HEK293 (cell line): Measurements from ENCODE around the gene SPRY1.

Experiments
- CTCF ChIA-PET: fragments of 350-600 bp; formaldehyde crosslinking; extraction: SDS; loops from one replicate; lab custom pipeline; 2021; ENCODE audit warnings: antibody characterized with exemption; lab: Yijun Ruan, JAX
- POLR2A ChIA-PET: fragments of 300-600 bp; formaldehyde crosslinking; extraction: SDS; loops from one replicate; lab custom pipeline; 2020; ENCODE audit warnings: antibody characterized with exemption, inconsistent platforms; lab: Yijun Ruan, JAX
- H3K27ac ChIP-seq: fragments of 200-500 bp; sonication (Bioruptor generic); 2 replicates; pipeline ENCODE4 v1.5.1; 2014; ENCODE audit warnings: low read depth, low read length, control low read depth, inconsistent platforms; ENCODE audit errors: extremely low read depth
- H3K36me3 ChIP-seq, 2 experiments: fragments of 200-500 bp in 1 of 2; sonication (Bioruptor generic) in 1 of 2; 1 replicate in 1 of 2; 2 replicates in 1 of 2; pipeline ENCODE4 v1.5.1; 2014 to 2017; ENCODE audit warnings: inconsistent platforms in 2 of 2, low read length in 2 of 2; ENCODE audit not compliant: control insufficient read depth in 2 of 2, insufficient read depth in 1 of 2
- H3K4me1 ChIP-seq: fragments of 200-500 bp; sonication (Bioruptor generic); 2 replicates; pipeline ENCODE4 v1.5.1; 2014; ENCODE audit warnings: mild to moderate bottlenecking, low read length, inconsistent platforms; ENCODE audit not compliant: control insufficient read depth, insufficient read depth
- H3K4me3 ChIP-seq: 2 replicates; pipeline ENCODE4 v1.5.1; 2011; ENCODE audit warnings: low read depth, mild to moderate bottlenecking, control low read depth, low read length, moderate library complexity
- H3K9me3 ChIP-seq: fragments of 200-500 bp; sonication (Bioruptor generic); 2 replicates; pipeline ENCODE4 v1.5.1; 2014; ENCODE audit warnings: low read depth, low read length, inconsistent platforms; ENCODE audit not compliant: control insufficient read depth, insufficient read depth
- ZFP3 ChIP-seq: fragments of 450-650 bp; formaldehyde crosslinking; IDR thresholded peaks from 2 replicates; pipeline ENCODE4 v1.5.1; 2016; ENCODE audit warnings: low read depth, missing biosample characterization, missing genetic modification characterization
- ZFP37 ChIP-seq: fragments of 450-650 bp; formaldehyde crosslinking; IDR thresholded peaks from 2 replicates; pipeline ENCODE4 v1.5.1; 2016; ENCODE audit warnings: missing biosample characterization, missing genetic modification characterization
- ZIC2 ChIP-seq: fragments of 450-650 bp; formaldehyde crosslinking; IDR thresholded peaks from 2 replicates; pipeline ENCODE4 v1.5.1; 2016; ENCODE audit warnings: missing biosample characterization, missing genetic modification characterization
- ZNF2 ChIP-seq: fragments of 450-650 bp; formaldehyde crosslinking; IDR thresholded peaks from 2 replicates; pipeline ENCODE4 v1.5.1; 2016; ENCODE audit warnings: missing biosample characterization, missing genetic modification characterization
- ZNF324 ChIP-seq: fragments of 450-650 bp; formaldehyde crosslinking; IDR thresholded peaks from 2 replicates; pipeline ENCODE4 v1.5.1; 2016; ENCODE audit warnings: missing biosample characterization, missing genetic modification characterization
- ZNF341 ChIP-seq: fragments of 450-650 bp; formaldehyde crosslinking; IDR thresholded peaks from 2 replicates; pipeline ENCODE4; 2016; ENCODE audit warnings: low read depth, missing biosample characterization, missing genetic modification characterization
- ZNF394 ChIP-seq: fragments of 450-650 bp; formaldehyde crosslinking; IDR thresholded peaks from 2 replicates; pipeline ENCODE4 v1.5.1; 2016; ENCODE audit warnings: missing biosample characterization, missing genetic modification characterization, mild to moderate bottlenecking, moderate library complexity, borderline replicate concordance
- ZNF433 ChIP-seq: fragments of 450-650 bp; formaldehyde crosslinking; IDR thresholded peaks from 2 replicates; pipeline ENCODE4 v1.5.1; 2016; ENCODE audit warnings: missing biosample characterization, missing genetic modification characterization, low read depth
- ZNF501 ChIP-seq: fragments of 450-650 bp; formaldehyde crosslinking; IDR thresholded peaks from 2 replicates; pipeline ENCODE4 v1.5.1; 2016; ENCODE audit warnings: missing biosample characterization, missing genetic modification characterization
- ZNF571 ChIP-seq: fragments of 450-650 bp; formaldehyde crosslinking; IDR thresholded peaks from 2 replicates; pipeline ENCODE4 v1.5.0; 2017; ENCODE audit warnings: missing biosample characterization, missing genetic modification characterization
- ZNF600 ChIP-seq: fragments of 450-650 bp; formaldehyde crosslinking; IDR thresholded peaks from 2 replicates; pipeline ENCODE4 v1.5.1; 2016; ENCODE audit warnings: missing biosample characterization, missing genetic modification characterization
- ZNF621 ChIP-seq: fragments of 450-650 bp; formaldehyde crosslinking; IDR thresholded peaks from 2 replicates; pipeline ENCODE4 v1.5.1; 2017; ENCODE audit warnings: missing biosample characterization, missing genetic modification characterization
- ZNF658 ChIP-seq: fragments of 450-650 bp; formaldehyde crosslinking; IDR thresholded peaks from 2 replicates; pipeline ENCODE4; 2016; ENCODE audit warnings: missing biosample characterization, missing genetic modification characterization
- ZNF670 ChIP-seq: fragments of 450-650 bp; formaldehyde crosslinking; IDR thresholded peaks from 2 replicates; pipeline ENCODE4 v1.5.1; 2016; ENCODE audit warnings: missing biosample characterization, missing genetic modification characterization, low read depth
- ZNF76 ChIP-seq: fragments of 450-650 bp; formaldehyde crosslinking; IDR thresholded peaks from 2 replicates; pipeline ENCODE4; 2016; ENCODE audit warnings: low read depth, missing biosample characterization, missing genetic modification characterization, borderline replicate concordance
- ZNF777 ChIP-seq: fragments of 450-650 bp; formaldehyde crosslinking; IDR thresholded peaks from 2 replicates; pipeline ENCODE4 v1.5.1; 2017; ENCODE audit warnings: missing biosample characterization, missing genetic modification characterization, borderline replicate concordance
- TF ChIP-seq, protein P1 (sequence below): fragments of 450-650 bp; formaldehyde crosslinking; IDR thresholded peaks from 2 replicates; pipeline ENCODE4 v1.5.1; 2017; ENCODE audit warnings: missing biosample characterization, missing genetic modification characterization
- TF ChIP-seq, protein P2 (sequence below): fragments of 450-650 bp; formaldehyde crosslinking; IDR thresholded peaks from 2 replicates; pipeline ENCODE4 v1.5.1; 2016; ENCODE audit warnings: missing biosample characterization, missing genetic modification characterization
- TF ChIP-seq, protein P3 (sequence below): fragments of 450-650 bp; formaldehyde crosslinking; IDR thresholded peaks from 2 replicates; pipeline ENCODE4 v1.5.1; 2016; ENCODE audit warnings: missing biosample characterization, missing genetic modification characterization

The SPRY1 gene

DNA sequence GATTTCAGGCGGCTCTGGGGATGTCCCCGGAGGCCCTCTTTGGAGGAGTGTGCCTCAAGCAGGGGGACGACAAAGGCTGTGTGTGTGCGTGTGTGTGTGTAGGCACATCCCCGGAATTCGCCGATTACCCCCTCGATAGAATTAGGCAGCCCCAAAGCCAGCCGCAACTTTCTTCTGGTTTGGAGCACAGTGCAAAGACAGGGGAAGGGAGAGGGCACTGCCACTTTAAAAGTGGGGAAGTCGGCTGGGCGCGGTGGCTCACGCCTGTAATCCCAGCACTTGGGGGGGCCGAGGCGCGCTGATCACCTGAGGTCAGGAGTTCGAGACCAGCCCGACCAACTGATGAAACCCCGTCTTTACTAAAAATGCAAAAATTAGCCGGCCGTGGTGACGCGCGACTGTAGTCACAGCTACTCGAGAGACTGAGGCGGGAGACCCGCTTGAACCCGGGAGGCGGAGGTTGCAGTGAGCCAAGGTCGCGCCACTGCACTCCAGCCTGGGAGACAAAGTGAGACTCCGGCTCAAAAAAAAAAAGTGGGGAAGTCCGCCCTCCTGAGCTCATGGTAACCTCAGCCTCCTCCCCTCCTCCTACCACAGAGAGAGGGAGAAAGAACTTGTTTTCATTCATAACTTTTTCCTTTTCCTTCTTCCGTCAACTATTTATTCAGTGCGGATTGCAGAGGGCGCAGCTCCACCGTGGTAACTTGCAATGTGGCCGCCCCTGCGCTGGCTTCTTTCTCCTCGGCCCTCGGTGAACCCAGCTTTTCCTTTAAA is 2.4 kb downstream of the SPRY1 start (continued):
- TF ChIP-seq ZNF777 (tag by site-specific recombination) (no peak), ZIC2 (tag by site-specific recombination) (peak; percentile 16; the same call in 1 of the 2 replicates), ZNF621 (tag by site-specific recombination) (no peak), ZNF658 (tag by site-specific recombination) (no peak), ZNF341 (tag by site-specific recombination) (peak; percentile 41; the same call in 1 of the 2 replicates)
- TF ChIP-seq, protein P1, sequence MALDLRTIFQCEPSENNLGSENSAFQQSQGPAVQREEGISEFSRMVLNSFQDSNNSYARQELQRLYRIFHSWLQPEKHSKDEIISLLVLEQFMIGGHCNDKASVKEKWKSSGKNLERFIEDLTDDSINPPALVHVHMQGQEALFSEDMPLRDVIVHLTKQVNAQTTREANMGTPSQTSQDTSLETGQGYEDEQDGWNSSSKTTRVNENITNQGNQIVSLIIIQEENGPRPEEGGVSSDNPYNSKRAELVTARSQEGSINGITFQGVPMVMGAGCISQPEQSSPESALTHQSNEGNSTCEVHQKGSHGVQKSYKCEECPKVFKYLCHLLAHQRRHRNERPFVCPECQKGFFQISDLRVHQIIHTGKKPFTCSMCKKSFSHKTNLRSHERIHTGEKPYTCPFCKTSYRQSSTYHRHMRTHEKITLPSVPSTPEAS (tag by site-specific recombination): peak; percentile 67
- TF ChIP-seq, all 188 proteins: peak for 42

DNA sequence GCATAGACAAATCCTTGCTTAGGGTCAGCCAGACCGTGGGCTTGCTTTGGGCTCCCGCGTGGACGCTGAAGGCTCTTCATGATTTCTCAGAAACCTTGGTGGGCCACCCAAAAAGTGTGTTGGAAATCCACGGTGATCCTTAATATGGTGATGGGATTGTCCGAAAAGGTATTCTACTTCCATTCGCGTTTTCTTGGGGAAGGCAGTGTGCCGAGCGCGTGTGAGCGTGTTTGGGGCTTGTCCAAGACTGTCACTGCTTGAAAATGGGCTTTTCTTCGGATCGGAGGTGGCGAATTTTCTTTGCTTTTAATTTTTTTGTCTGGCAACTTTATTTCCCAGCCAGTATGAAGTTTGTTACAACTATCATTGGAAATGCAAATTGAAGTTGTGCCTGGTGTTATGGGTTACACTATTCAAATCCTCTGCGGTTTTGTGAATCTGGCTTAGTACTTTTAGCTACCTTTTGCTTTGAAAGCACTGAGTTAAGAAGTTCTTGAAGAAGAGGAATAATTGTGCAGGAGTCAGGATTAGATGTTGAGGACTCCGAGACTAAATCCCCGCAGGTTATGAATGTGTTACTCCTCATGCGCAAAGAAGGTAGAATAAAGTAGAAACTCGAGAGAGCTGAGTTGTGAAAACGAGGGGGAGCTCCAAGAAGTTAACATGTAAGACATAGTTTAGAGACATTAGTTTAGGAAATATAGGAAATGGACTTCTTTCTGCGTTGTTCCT is 3.2 kb downstream of the SPRY1 start:
- no peaks in the 10 kb centered on the region; the same call in 1 of the 2 replicates for H3K4me1 ChIP-seq

More for the DNA sequence above, 3.2 kb downstream of the SPRY1 start:
- TF ChIP-seq ZNF394 (tag by site-specific recombination) (no peak), ZNF2 (no peak), ZNF571 (no peak), ZNF433 (tag by site-specific recombination) (no peak), ZNF76 (tag by site-specific recombination) (no peak), ZNF621 (tag by site-specific recombination) (no peak), ZNF324 (no peak), ZNF670 (tag by site-specific recombination) (no peak), ZFP37 (no peak), ZNF501 (tag by site-specific recombination) (no peak), ZNF600 (no peak), ZFP3 (tag by site-specific recombination) (no peak), ZNF341 (tag by site-specific recombination) (no peak)
- TF ChIP-seq, protein P2, sequence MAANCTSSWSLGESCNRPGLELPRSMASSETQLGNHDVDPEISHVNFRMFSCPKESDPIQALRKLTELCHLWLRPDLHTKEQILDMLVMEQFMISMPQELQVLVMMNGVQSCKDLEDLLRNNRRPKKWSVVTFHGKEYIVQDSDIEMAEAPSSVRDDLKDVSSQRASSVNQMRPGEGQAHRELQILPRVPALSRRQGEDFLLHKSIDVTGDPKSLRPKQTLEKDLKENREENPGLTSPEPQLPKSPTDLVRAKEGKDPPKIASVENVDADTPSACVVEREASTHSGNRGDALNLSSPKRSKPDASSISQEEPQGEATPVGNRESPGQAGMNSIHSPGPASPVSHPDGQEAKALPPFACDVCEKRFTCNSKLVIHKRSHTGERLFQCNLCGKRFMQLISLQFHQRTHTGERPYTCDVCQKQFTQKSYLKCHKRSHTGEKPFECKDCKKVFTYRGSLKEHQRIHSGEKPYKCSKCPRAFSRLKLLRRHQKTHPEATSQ: no peak
- TF ChIP-seq, protein P3, sequence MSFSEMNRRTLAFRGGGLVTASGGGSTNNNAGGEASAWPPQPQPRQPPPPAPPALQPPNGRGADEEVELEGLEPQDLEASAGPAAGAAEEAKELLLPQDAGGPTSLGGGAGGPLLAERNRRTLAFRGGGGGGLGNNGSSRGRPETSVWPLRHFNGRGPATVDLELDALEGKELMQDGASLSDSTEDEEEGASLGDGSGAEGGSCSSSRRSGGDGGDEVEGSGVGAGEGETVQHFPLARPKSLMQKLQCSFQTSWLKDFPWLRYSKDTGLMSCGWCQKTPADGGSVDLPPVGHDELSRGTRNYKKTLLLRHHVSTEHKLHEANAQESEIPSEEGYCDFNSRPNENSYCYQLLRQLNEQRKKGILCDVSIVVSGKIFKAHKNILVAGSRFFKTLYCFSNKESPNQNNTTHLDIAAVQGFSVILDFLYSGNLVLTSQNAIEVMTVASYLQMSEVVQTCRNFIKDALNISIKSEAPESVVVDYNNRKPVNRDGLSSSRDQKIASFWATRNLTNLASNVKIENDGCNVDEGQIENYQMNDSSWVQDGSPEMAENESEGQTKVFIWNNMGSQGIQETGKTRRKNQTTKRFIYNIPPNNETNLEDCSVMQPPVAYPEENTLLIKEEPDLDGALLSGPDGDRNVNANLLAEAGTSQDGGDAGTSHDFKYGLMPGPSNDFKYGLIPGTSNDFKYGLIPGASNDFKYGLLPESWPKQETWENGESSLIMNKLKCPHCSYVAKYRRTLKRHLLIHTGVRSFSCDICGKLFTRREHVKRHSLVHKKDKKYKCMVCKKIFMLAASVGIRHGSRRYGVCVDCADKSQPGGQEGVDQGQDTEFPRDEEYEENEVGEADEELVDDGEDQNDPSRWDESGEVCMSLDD (tag by site-specific recombination): no peak
- Histone ChIP-seq H3K36me3 (peaks cover 6 to 31% of the 10 kb centered on the region in 2 experiments; a peak in 2 of 3 replicates), H3K9me3 (no peaks in the 10 kb centered on the region), H3K4me3 (peak overlapping the region; percentile 70), H3K27ac (peak overlapping the region; percentile 87)
- ChIA-PET POLR2A (interaction anchor here (1.0 kb wide), 1 partner anchor 189 kb away, joined by 4 read pairs; no protein-coding TSS in a partner anchor), CTCF (interaction anchor here (0.5 to 1.0 kb wide), 4 partner anchors 163 to 372 kb away, joined by 3 to 5 read pairs (median 4); no protein-coding TSS in a partner anchor)
